Testis (tissue), 3 donors: ENCODE results near the gene MET. TPM values are rescaled to one million over a fixed set of nuclear protein-coding genes. Genes with fewer than 3 reads are reported as not detected.
"Not testable (repeated sequence)": the region's sequence is repeated elsewhere in the genome, so short reads cannot be mapped to it uniquely, and the experiment has no call there.

Experiments
- DNase-seq: peaks from one replicate; pipeline ENCODE4 v3.0.0-alpha.2; 2019
- H3K27ac ChIP-seq, 2 donors: fragments of 200-600 bp; sonication (generic); one replicate each; pipeline ENCODE4 v1.5.1; 2019
- H3K27me3 ChIP-seq: fragments of 200-600 bp; sonication (generic); one replicate; pipeline ENCODE4 v1.5.1; 2019
- H3K36me3 ChIP-seq: fragments of 200-600 bp; sonication (generic); one replicate; pipeline ENCODE4 v1.5.1; 2017; ENCODE audit warnings: low read depth; ENCODE audit errors: missing control alignments
- H3K4me1 ChIP-seq: fragments of 200-600 bp; sonication (generic); one replicate; pipeline ENCODE4 v1.5.1; 2019
- H3K4me3 ChIP-seq, 2 donors: fragments of 200-600 bp; sonication (generic); one replicate each; pipeline ENCODE4 v1.5.1; 2017 to 2019
- H3K9me3 ChIP-seq: fragments of 200-600 bp; sonication (generic); one replicate; pipeline ENCODE4 v1.5.1; 2017
- POLR2A ChIP-seq: fragments of 450-650 bp; IDR thresholded peaks from one replicate; pipeline ENCODE4 v1.6.1; 2017; ENCODE audit warnings: antibody characterized with exemption, mild to moderate bottlenecking, moderate library complexity
- WGBS, 2 donors: methylation state at CpG; one replicate each; pipeline ENCODE4 v1.1.5; 2018; 5-methylcytosine and 5-hydroxymethylcytosine counted together
- intact Hi-C: fragments of 100-400 bp; cut with DNase I; formaldehyde crosslinking; loops from one replicate; pipeline ENCODE4 v1.15.1; 2023; ENCODE audit warnings: low total_unique reads
- polyA plus RNA-seq: library from polyadenylated mRNA; stranded (reverse); fragments of 350-450 nt; fragmentation: Illumina TruSeq; extraction: RNeasy Lipid Tissue Mini Kit (QIAGEN cat#74804); gene quantifications from one replicate; pipeline ENCODE4 v1.2.3, GENCODE V29; 2014; ENCODE audit warnings: low read depth, low replicate concordance; ENCODE audit not compliant: insufficient read depth
- total RNA-seq, 2 donors: library from RNA; depleted of rRNA; stranded (reverse); fragments of >200 nt; gene quantifications; one replicate each; pipeline ENCODE4 v1.2.3, GENCODE V29; 2016
- TF ChIP-seq, protein P1 (sequence below), 3 experiments: fragments of 450-650 bp in 2 of 3; fragments of 200-600 bp in 1 of 3; sonication (generic) in 1 of 3; IDR thresholded peaks; one replicate each; pipeline ENCODE4 v1.5.1; 2016 to 2019; ENCODE audit warnings: antibody characterized with exemption in 3 of 3, mild to moderate bottlenecking in 2 of 3, moderate library complexity in 1 of 3

Gene MET
- total and polyA plus RNA-seq, 3 donors from 2014 or later: 2.0 to 3.9 (median 3.2) TPM

DNA sequence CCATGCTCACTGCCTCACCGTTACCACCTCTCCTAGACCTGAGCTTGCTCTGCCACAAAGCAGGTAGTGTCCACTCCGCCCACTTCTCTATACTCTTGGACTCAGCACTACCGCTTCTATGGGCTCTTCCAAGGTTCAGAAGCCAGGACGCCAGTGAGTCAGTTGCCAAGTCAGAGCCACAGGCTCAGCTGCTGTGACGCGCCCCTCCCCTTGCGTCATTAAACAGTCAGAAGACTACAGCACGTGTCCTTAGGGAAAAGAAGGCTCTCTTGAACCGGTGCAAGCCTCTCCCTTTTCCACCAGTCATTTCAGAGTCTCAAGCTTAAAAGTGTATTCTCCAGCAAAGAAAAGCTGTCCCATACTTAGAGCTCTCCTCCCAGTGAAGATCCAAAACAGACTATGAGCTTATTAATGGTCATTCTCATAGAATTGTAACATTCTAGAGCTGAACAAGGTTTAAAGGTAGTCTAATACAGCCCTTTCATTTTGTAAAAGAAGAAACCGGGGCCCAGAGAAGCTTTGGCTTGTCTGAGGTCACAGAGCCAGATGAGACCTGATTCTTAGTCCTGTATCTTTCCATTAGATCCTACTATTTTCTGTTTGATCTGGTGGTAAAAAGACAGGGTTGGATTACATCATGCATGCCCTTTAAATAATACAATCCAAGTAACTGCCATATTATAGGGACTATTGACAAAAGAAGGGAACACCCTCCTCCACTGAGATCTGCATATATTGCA, 40.9 kb upstream of the MET start:
- no peak overlapping the region for H3K4me3 ChIP-seq
- 85% methylated on average over 10 of the region's 10 CpGs for WGBS, 2 donors
- no peak for TF ChIP-seq POLR2A
- H3K4me1 ChIP-seq: no peaks in the 10 kb centered on the region
- no peaks in the 10 kb centered on the region for H3K27me3 ChIP-seq
- no peak for DNase-seq
- no peaks in the 10 kb centered on the region for H3K36me3 ChIP-seq
- H3K9me3 ChIP-seq: no peaks in the 10 kb centered on the region
- no peak overlapping the region for H3K27ac ChIP-seq
- intact Hi-C loops: no loop called here

DNA sequence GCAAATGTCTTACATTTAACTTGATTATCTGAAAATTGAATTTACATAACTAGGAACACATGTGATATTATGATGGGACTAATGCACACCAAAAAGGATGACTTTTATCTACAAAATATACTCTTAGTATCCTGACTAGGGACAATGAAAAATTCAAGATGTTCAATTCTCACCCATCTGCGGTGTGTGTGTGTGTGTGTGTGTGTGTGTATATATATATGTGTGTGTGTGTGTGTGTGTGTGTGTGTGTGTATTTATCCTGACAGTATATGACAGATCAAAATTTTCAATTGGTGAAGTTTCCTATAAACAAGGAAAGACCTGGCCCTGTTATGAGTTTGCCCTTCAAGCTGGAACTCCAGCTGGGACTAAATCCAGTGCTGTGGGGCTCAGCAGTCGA, 40.3 kb upstream of the MET start:
- Histone ChIP-seq H3K4me3 (no peak overlapping the region), H3K4me1 (no peaks in the 10 kb centered on the region), H3K36me3 (no peaks in the 10 kb centered on the region), H3K9me3 (no peaks in the 10 kb centered on the region), H3K27me3 (no peaks in the 10 kb centered on the region), H3K27ac (no peak overlapping the region)
- intact Hi-C loops: no loop called here
- WGBS, 2 donors: 88 to 92% methylated on average over 2 of the region's 2 CpGs
- TF ChIP-seq POLR2A: no peak
- TF ChIP-seq, protein P1, sequence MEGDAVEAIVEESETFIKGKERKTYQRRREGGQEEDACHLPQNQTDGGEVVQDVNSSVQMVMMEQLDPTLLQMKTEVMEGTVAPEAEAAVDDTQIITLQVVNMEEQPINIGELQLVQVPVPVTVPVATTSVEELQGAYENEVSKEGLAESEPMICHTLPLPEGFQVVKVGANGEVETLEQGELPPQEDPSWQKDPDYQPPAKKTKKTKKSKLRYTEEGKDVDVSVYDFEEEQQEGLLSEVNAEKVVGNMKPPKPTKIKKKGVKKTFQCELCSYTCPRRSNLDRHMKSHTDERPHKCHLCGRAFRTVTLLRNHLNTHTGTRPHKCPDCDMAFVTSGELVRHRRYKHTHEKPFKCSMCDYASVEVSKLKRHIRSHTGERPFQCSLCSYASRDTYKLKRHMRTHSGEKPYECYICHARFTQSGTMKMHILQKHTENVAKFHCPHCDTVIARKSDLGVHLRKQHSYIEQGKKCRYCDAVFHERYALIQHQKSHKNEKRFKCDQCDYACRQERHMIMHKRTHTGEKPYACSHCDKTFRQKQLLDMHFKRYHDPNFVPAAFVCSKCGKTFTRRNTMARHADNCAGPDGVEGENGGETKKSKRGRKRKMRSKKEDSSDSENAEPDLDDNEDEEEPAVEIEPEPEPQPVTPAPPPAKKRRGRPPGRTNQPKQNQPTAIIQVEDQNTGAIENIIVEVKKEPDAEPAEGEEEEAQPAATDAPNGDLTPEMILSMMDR (IDR thresholded peaks at IDR 0.05): no peak
- DNase-seq: no peak

DNA sequence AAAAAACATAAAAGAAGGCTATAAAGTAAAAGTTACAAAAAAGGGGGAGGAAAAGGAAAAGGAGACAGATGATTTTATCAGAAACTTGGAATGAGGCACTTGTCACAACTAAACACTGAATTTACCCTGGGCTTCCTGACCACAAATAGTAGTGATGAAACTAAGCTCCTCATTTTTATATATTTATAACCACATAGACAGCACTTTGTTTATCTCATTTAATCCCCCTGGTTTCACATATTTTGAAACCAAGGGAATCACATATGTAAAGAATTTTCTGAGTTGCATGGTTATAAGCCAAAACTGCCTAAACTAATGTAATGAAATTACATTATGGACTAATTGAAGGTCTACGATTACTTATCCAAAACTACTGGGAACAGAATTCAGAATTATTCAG, 39.6 kb upstream of the MET start:
- DNase-seq: no peak
- intact Hi-C loops: no loop called here
- H3K9me3 ChIP-seq: no peaks in the 10 kb centered on the region
- WGBS, 2 donors: 97 to 98% methylated on average over 1 of the region's 1 CpG
- no peaks in the 10 kb centered on the region for H3K36me3 ChIP-seq
- H3K4me1 ChIP-seq: no peaks in the 10 kb centered on the region
- no peak for TF ChIP-seq POLR2A
- TF ChIP-seq, protein P1 (IDR thresholded peaks at IDR 0.05): no peak
- no peak overlapping the region for H3K4me3 ChIP-seq
- H3K27ac ChIP-seq: no peak overlapping the region
- H3K27me3 ChIP-seq: no peaks in the 10 kb centered on the region

DNA sequence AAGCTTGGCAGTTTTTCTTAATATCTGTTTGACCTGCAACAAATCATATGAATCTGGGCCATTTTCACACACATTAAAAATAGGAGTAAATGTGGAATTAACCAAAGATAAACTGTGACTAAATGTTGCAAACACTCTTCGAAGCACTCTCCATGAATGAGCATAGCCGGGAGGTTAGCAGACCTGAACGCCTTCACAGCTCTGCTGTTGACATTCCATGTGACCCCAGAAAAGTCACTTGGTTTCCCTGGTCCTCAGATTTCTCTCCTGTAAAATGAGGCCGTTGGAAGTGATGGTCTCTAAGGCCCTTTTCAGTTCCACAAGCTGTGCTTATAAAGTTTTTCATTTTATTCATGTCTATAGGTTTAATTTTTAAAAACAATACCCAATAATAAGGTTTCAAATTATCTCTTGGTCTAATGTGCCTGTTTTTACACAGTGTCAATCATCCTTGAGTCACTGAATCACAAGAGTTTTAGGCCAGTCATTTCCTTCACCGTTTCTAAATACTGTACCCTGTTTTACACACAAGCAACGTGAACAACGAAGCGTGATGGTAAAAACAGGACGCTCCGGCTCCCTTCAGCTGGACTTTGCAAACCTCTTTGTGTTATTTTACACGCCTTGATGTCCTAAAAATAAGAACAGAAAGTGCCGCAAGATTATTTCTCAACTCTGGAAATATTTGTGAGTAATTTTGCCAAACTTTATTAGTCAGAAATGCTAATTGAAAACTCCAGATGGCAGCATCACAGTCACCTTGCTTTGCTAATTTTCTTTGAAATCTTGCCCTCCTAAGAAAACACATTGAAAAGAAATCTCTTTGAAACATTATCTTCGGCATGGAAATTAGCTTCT, 38.6 kb upstream of the MET start:
- 57 to 69% methylated on average over 13 of the region's 13 CpGs for WGBS, 2 donors
- intact Hi-C loops: no loop called here
- Histone ChIP-seq H3K9me3 (no peaks in the 10 kb centered on the region), H3K27ac (no peak overlapping the region), H3K4me3 (no peak overlapping the region), H3K27me3 (no peaks in the 10 kb centered on the region), H3K4me1 (no peaks in the 10 kb centered on the region), H3K36me3 (no peaks in the 10 kb centered on the region)
- no peak for TF ChIP-seq POLR2A
- TF ChIP-seq, protein P1 (IDR thresholded peaks at IDR 0.05): peak in 1 of 3 experiments; percentile 8
- DNase-seq: peak; percentile 34

DNA sequence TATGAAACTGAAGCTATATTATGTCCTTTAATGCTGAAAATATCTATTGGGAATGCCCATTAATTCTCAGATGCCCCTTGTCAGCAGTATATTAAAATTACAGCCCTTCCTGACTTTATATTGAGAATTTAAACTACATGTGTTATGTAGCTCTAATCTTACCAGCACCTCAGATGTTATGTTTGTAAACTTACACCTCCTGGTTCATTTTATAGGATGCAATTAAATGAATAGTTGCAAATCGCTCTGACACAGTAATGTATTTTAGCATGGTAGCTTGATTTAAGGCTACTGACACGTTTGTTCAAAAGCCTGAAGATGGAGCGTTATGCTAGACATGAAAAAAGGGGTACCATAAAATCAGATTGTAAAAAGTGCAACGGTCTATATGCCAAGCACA, 35.0 kb upstream of the MET start:
- Histone ChIP-seq H3K9me3 (no peaks in the 10 kb centered on the region), H3K4me3 (no peak overlapping the region), H3K4me1 (no peaks in the 10 kb centered on the region), H3K27ac (no peak overlapping the region), H3K36me3 (no peaks in the 10 kb centered on the region), H3K27me3 (no peaks in the 10 kb centered on the region)
- no peak for DNase-seq
- TF ChIP-seq POLR2A: no peak
- TF ChIP-seq, protein P1 (IDR thresholded peaks at IDR 0.05): no peak
- WGBS, 2 donors: 78 to 83% methylated on average over 4 of the region's 4 CpGs
- intact Hi-C loops: no loop called here

DNA sequence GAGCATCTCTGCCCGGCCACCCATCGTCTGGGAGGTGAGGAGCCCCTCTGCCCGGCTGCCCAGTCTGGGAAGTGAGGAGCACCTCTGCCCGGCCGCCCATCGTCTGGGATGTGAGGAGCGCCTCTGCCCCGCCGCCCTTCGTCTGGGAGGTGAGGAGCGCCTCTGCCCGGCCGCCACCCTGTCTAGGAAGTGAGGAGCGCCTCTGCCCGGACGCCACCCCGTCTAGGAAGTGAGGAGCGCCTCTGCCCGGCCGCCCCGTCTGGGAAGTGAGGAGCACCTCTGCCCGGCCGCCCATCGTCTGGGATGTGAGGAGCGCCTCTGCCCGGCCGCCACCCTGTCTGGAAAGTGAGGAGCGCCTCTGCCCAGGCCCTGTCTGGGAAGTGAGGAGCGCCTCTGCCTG, 33.4 kb upstream of the MET start:
- WGBS, 2 donors: 64 to 79% methylated on average over 15 to 23 of the region's 29 CpGs
- intact Hi-C loops, DNase-seq: not testable (repeated sequence)

More for the DNA sequence above, 33.4 kb upstream of the MET start:
- H3K9me3 ChIP-seq, H3K36me3 ChIP-seq, H3K4me1 ChIP-seq, H3K27me3 ChIP-seq, H3K27ac ChIP-seq: not testable (repeated sequence)
- peak overlapping the region in 1 of 2 donors; percentile 11 for H3K4me3 ChIP-seq
